ENCODE data around the gene DUSP8. TPM values are rescaled to one million over a fixed set of nuclear protein-coding genes. Genes with fewer than 3 reads are reported as not detected.

Gene DUSP8
- total RNA-seq, 4 donors from 2014 or later: 13.3 to 31.8 (median 19.8) TPM

DNA sequence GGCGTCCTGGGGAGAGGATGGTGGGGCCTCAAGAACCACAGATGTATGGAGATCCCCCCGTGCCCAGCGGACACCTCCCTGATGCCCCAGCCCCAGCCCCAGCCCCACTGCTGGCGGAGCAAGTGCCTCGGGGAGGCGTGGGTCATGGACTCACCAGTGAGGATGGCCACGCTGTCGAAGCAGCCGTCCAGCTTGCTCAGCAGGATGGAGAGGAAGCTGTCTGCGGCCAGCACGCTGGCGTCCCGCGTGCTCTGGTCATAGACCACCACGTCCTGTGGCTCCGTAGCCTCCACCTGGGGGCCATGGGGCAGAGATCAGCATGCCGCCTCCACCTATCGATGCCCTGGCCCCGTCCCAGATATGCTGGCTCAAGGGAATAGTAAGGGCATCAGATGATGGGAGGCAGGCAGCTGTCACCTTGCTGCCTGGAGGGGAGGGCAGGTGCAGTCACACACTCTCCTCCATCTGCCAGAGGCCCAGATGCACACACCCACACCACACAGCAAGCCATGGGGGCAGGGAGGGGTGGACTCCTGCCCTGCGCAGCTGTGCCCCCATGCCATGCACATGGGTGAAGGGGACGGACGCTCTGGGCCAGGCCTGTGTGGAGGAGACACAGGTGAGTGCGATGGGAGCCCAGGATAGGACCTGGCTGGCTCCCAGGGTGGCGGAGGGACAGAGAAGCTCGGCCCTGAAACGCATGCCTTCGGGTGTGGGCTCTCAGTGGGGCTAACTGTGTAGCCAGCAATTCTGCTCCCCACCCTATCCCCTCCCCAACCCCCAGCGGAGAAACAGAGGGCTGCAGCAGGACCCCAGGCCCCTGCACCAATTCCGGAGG lies 8.2 kb downstream of the DUSP8 start:
- no peak for DNase-seq
- TF ChIP-seq POLR2AphosphoS5 (IDR thresholded peaks at IDR 0.05): peak in 1 of 3 donors; percentile 0
- TF ChIP-seq EP300 (IDR thresholded peaks at IDR 0.05; ENCODE audit: low read depth): no peak
- no peak for TF ChIP-seq POLR2A (IDR thresholded peaks at IDR 0.05)
- TF ChIP-seq CTCF (IDR thresholded peaks at IDR 0.05): no peak
- H3K9me3 ChIP-seq: no peaks in the 10 kb centered on the region
- intact Hi-C loops (cut with DNase I; ENCODE audit: low total_unique reads) (loop anchor here (10.0 kb wide), 1 partner anchor 821 kb away; no protein-coding TSS in a partner anchor), in situ Hi-C loops (cut with MboI; ENCODE audit: low pct_ligation_motif_present in 1 of 4, low pct_unique_long_range_greater_than_20kb in 1 of 4, low sequenced_read_pairs in 3 of 4) (no loop called here)
- peaks cover 27 to 53% (median 37%) of the 10 kb centered on the region in 4 donors for H3K4me1 ChIP-seq
- peak overlapping the region; percentile 2 to 77 (median 58) for H3K27ac ChIP-seq
- no peak overlapping the region for H3K4me3 ChIP-seq
- no peaks in the 10 kb centered on the region for H3K27me3 ChIP-seq
- H3K36me3 ChIP-seq: no peaks in the 10 kb centered on the region
- 0 to 81% methylated on average over 1 to 29 of the region's 29 CpGs for WGBS, 2 donors (ENCODE audit: low coverage in 1 of 2)

- Histone ChIP-seq H3K27ac (no peak overlapping the region), H3K27me3 (no peaks in the 10 kb centered on the region), H3K4me1 (peaks cover 27 to 53% (median 38%) of the 10 kb centered on the region in 4 donors), H3K36me3 (no peaks in the 10 kb centered on the region), H3K4me3 (no peak overlapping the region), H3K9me3 (no peaks in the 10 kb centered on the region)
- in situ Hi-C loops (cut with MboI; ENCODE audit: low pct_ligation_motif_present in 1 of 4, low pct_unique_long_range_greater_than_20kb in 1 of 4, low sequenced_read_pairs in 3 of 4): no loop called here
- no peak for DNase-seq
- no peak for TF ChIP-seq CTCF (IDR thresholded peaks at IDR 0.05)
- TF ChIP-seq POLR2AphosphoS5 (IDR thresholded peaks at IDR 0.05): no peak
- no peak for TF ChIP-seq EP300 (IDR thresholded peaks at IDR 0.05; ENCODE audit: low read depth)
- TF ChIP-seq POLR2A (IDR thresholded peaks at IDR 0.05): no peak
- intact Hi-C loops (cut with DNase I; ENCODE audit: low total_unique reads): loop anchor here (10.0 kb wide), 1 partner anchor 822 kb away; no protein-coding TSS in a partner anchor
- WGBS, 2 donors (ENCODE audit: low coverage in 1 of 2): 84% methylated on average over 9 of the region's 12 CpGs; no CpG with 5 or more reads in 1 of the 2 donors
Observed at GRCh38 chr11:1563149-1563638, 8.9 kb downstream of the DUSP8 start.

- intact Hi-C loops (cut with DNase I; ENCODE audit: low total_unique reads) (loop anchor here (10.0 kb wide), 1 partner anchor 822 kb away; no protein-coding TSS in a partner anchor), in situ Hi-C loops (cut with MboI; ENCODE audit: low pct_ligation_motif_present in 1 of 4, low pct_unique_long_range_greater_than_20kb in 1 of 4, low sequenced_read_pairs in 3 of 4) (no loop called here)
- H3K27ac ChIP-seq: no peak overlapping the region
- WGBS, 2 donors (ENCODE audit: low coverage in 1 of 2): 92% methylated on average over 12 of the region's 14 CpGs; no CpG with 5 or more reads in 1 of the 2 donors
- DNase-seq: no peak
- H3K9me3 ChIP-seq: no peaks in the 10 kb centered on the region
- H3K4me1 ChIP-seq: peaks cover 31 to 55% (median 42%) of the 10 kb centered on the region in 4 donors
- peaks cover 0 to under 1% (median 0%) of the 10 kb centered on the region in 4 donors for H3K36me3 ChIP-seq
- TF ChIP-seq CTCF (IDR thresholded peaks at IDR 0.05): no peak
- H3K27me3 ChIP-seq: no peaks in the 10 kb centered on the region
- no peak overlapping the region for H3K4me3 ChIP-seq
Observed at GRCh38 chr11:1562469-1563148, 9.5 kb downstream of the DUSP8 start.

GRCh38 chr11:1561955-1562354 lies 10.1 kb downstream of the DUSP8 start:
- no peak overlapping the region for H3K27ac ChIP-seq
- DNase-seq: no peak
- WGBS, 2 donors (ENCODE audit: low coverage in 1 of 2): 52% methylated on average over 5 of the region's 5 CpGs; no CpG with 5 or more reads in 1 of the 2 donors
- in situ Hi-C loops (cut with MboI; ENCODE audit: low pct_ligation_motif_present in 1 of 4, low pct_unique_long_range_greater_than_20kb in 1 of 4, low sequenced_read_pairs in 3 of 4) (no loop called here), intact Hi-C loops (cut with DNase I; ENCODE audit: low total_unique reads) (loop anchor here (10.0 kb wide), 1 partner anchor 823 kb away; no protein-coding TSS in a partner anchor)
- H3K27me3 ChIP-seq: no peaks in the 10 kb centered on the region
- no peak for TF ChIP-seq POLR2A (IDR thresholded peaks at IDR 0.05)
- peaks cover 31 to 54% (median 43%) of the 10 kb centered on the region in 4 donors for H3K4me1 ChIP-seq
- no peak overlapping the region for H3K4me3 ChIP-seq
- H3K9me3 ChIP-seq: no peaks in the 10 kb centered on the region
- peaks cover 0 to 6% (median 0%) of the 10 kb centered on the region in 4 donors for H3K36me3 ChIP-seq
